ENCODE data around the gene DACH1.

DNA sequence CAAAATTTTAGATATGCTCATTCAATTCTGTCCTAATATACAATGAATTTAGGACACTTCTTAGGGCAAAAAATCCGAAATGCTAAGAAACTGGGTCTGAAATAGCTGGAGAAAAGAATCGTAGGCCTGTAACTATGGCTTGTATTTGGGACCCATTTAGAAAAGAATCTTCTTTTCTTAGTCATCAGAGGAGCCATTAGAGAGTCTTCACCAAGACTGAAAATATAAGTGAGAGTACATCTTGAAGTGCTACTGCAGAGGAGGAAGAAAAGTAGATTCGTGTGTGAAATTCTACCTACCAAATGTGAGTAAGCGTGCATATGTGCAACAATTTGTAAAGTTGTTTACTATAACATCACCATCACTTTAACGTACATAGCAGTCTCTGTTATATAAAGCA is 8.8 kb upstream of the DACH1 start:
- TF ChIP-seq POLR2A (IDR thresholded peaks at IDR 0.05) (no peak), EP300 (IDR thresholded peaks at IDR 0.05; ENCODE audit: low read depth) (no peak), POLR2AphosphoS5 (IDR thresholded peaks at IDR 0.05) (no peak)
- TF ChIP-seq, protein P1, sequence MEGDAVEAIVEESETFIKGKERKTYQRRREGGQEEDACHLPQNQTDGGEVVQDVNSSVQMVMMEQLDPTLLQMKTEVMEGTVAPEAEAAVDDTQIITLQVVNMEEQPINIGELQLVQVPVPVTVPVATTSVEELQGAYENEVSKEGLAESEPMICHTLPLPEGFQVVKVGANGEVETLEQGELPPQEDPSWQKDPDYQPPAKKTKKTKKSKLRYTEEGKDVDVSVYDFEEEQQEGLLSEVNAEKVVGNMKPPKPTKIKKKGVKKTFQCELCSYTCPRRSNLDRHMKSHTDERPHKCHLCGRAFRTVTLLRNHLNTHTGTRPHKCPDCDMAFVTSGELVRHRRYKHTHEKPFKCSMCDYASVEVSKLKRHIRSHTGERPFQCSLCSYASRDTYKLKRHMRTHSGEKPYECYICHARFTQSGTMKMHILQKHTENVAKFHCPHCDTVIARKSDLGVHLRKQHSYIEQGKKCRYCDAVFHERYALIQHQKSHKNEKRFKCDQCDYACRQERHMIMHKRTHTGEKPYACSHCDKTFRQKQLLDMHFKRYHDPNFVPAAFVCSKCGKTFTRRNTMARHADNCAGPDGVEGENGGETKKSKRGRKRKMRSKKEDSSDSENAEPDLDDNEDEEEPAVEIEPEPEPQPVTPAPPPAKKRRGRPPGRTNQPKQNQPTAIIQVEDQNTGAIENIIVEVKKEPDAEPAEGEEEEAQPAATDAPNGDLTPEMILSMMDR (IDR thresholded peaks at IDR 0.05) = no peak
